Measurements from ENCODE around the gene FASTKD2.

- TF ChIP-seq MXI1 (IDR thresholded peaks at IDR 0.05; ENCODE audit: borderline replicate concordance, low read depth, low read length) (peak; percentile 84; the same call in 1 of the 2 replicates), CTCF (conservative IDR thresholded peaks at IDR 0.05; ENCODE audit: low read depth, low read length) (no peak), POLR2A (IDR thresholded peaks at IDR 0.05; ENCODE audit: low read depth, low read length) (peak; percentile 91)
These were observed at the start of gene FASTKD2, which contains the start of gene MDH1B for GRCh38 chr2:206765242-206766056.
